NCI-H526 (cell line): ENCODE results near the gene ANKRD17.
"Not testable (repeated sequence)": the region's sequence is repeated elsewhere in the genome, so short reads cannot be mapped to it uniquely, and the experiment has no call there.

Experiments
- DNase-seq, 2 experiments: peaks; one replicate each; lab custom pipeline; 2025; lab: John Stamatoyannopoulos, UW

The ANKRD17 gene

DNA sequence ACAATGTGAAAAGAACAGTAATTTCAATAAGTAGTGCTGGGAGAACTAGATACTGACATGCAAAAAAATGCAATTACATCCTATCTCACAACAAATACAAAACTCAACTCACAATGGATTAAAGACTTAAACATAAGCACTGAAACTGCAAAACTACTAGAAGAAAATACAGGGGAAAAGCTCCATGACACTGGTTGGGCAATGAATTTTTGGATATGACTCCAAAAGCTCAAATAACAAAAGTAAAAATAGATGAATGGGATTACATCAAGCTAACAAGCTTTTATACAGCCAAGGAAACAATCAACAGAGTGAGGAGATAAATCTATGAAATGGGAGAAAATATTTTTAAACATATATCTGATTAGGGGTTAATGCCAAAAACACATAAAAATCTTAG is 53.1 kb downstream of the ANKRD17 start:
- no peak for DNase-seq

- DNase-seq, result not testable (repeated sequence)
Measured at GRCh38 chr4:73203976-73204375, 54.6 kb downstream of the ANKRD17 start.

- DNase-seq, result no peak
Measured at GRCh38 chr4:73197220-73197619, 61.4 kb downstream of the ANKRD17 start.

DNA sequence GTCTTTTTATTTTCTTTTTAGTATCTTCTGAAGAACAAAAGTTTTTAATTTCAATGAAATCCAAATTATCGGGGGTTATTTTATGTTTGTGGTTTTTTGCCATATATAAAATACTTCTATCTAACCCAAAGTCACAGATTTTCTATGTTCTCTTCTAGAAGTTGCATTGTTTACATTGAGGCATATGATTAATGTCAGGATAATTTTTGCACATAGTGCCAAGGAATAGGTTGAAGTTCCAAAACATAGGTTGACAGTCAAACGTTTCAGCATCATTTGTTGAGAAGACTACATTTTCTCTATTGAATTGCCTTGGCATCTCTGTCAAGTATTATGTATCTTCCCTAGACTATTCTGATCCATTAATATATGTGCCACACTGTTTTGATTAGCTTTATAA is 64.5 kb downstream of the ANKRD17 start:
- no peak for DNase-seq

- DNase-seq, result no peak
Measured at GRCh38 chr4:73193659-73194058, 64.9 kb downstream of the ANKRD17 start.

GRCh38 chr4:73193155-73193554 is 65.4 kb downstream of the ANKRD17 start:
- no peak for DNase-seq

DNA sequence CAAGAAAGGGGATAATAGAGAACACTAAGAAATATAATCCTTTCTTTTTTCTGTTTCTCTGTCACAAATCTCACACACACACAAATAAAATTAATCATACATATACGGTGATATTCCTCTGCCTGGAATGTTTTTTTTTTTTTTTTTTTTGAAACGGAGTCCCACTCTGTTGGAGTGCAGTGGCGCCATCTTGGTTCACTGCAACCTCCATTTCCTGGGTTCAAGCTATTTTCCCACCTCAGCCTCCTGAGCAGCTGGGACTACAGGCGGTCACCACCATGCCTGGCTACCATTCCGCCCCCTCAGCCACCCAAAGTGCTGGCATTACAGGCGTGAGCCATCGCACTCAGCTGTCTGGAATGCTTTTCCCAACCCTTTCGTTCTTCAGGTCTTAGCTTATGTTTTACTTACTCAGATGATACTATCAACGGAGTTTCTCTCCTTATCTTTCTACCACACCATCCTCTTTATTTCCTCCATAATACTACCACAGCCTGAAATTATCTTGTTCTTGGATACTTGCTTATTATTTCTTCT is 69.3 kb downstream of the ANKRD17 start:
- no peak for DNase-seq

GRCh38 chr4:73187325-73187724 is 71.3 kb downstream of the ANKRD17 start:
- DNase-seq, result no peak

DNA sequence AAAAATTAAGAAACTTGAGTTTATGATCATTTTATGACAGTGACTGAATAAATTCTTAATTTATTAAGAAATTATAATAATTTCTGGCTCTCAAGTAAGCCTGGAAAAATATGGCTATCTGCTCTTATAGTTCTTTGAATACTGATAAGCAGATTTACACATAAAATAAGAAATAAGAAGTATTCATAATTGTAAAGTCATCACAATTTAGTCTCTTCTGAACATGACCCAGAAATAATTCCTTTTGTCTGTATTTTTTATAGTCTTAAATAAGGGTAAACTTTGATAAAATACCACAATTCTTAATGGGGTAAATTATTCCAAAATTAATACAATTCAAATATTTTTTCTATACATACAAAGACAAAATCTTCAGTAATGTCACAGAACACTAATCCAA is 72.7 kb downstream of the ANKRD17 start:
- no peak for DNase-seq

GRCh38 chr4:73181231-73181630 is 77.4 kb downstream of the ANKRD17 start:
- no peak for DNase-seq

DNA sequence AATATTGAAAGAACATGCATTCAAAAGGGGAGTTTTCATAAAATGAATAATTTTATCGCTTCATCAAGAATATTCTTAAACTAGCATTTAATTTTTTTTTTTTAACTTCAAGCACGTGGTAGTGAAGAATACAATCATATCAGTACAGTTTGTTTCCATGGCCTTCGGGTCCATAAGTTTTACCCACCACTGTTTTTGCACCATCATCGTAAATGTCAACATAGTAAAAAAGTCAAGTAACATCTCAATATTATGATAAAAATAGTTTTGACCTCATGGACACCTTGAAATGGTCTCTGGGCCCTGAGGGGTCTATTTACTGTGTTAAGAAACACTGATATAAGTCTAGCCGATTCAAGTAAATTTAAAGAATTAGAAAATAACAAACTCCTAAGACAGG is 80.2 kb downstream of the ANKRD17 start:
- no peak for DNase-seq

DNA sequence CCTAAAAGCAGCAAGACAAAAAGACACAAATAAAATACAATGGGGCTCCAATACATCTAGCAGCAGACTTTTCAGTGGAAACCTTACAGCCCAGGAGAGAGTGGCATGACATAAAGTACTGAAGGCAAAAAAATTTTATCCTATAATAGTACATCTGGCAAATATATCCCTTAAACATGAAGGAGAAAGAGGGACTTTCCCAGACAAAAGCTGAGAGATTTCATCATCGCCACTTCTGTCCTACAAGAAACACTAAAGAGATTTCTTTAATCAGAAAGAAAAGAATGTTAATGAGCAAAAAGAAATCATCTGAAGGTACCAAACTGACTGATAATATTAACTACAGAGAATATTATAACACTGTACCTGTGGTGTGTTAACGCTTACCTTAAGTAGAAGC is 86.4 kb downstream of the ANKRD17 start:
- DNase-seq, result no peak

- DNase-seq, result no peak
Measured at GRCh38 chr4:73170518-73171198, 87.9 kb downstream of the ANKRD17 start.

GRCh38 chr4:73166212-73166611 is 92.4 kb downstream of the ANKRD17 start:
- no peak for DNase-seq

GRCh38 chr4:73161527-73162185 is 96.9 kb downstream of the ANKRD17 start:
- no peak for DNase-seq

- DNase-seq, result no peak
Measured at GRCh38 chr4:73156394-73156793, 102.2 kb downstream of the ANKRD17 start.

DNA sequence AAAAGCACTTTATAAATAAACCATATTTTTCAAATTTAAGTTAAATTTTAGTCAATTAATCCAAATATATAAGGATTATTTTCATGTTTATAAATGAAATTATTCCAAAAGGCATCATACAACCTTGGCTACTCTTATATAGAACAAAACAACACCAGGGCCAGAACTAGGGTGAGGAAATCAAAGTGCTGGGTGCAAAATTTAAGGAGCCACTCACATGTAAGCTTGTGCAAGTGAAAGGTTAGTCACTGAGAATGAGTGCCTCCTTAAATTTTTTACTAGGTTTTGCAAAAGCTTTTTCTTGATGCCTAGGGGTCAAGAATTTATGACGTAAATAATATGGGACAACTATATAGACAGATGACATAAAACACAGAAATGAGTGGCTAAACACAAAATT is 105.7 kb downstream of the ANKRD17 start:
- no peak for DNase-seq

DNA sequence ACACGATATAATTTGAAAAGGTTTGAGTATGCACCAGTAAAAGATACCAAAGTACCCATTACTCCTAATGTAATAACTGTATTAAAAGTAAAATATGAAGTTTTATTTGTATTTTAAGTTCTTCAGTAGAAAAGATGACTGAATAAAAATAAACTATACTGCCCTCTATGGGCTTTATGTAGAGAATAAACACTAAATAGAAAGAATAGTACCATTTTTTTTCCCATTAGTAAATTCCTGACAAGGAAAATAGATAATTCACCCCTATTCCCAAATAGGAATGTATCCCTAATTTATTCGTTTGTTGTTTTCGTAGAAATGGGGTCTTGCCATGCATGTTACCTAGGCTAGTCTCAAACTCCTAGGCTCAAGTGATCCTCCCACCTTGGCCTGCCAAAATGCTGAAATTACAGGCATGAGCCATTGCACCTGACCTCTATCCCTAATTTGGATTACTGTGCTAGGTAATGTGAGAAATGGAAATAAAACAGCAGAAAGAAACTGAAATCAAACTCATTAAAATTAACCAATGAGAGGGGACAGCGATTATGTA is 115.5 kb downstream of the ANKRD17 start:
- no peak for DNase-seq

DNA sequence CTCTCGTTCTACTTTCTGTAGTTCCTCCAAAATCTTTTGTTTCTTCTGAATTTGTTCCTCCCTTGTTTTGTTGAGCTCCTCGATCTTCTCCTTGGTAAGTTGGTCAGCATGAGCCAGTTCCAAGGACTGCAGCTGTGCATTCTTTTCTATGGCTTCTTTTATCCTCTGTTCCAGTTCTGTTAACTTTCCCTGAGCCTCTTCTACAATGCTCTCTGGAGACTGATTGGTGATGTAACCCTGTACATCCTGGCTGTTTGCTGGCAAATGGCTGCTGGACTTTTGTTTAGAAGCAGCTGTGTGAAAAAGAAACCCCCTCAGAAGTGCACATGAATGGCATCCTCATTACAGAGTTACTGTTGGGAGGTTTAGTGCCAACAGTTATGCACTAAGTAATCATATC is 118.6 kb downstream of the ANKRD17 start:
- no peak for DNase-seq

DNA sequence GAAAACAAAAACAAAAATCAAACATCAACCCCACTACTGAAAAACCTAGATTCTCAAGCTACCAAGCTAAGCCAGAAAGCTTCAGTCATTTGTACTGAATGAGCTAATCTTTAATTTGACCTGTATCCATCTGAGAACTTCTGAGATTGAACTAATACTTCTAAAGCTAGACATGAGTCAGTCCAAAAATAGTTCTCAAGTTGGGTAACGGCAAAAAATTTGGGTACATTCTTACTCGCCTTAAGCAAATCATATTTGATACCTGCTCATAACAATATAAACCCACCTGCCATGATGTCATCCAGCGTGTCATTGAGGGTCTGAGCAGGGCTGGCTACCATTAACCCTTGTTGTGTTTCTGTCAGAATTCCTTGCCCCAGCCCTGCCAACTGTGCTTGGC is 119.4 kb downstream of the ANKRD17 start:
- no peak for DNase-seq

- DNase-seq, result no peak
Measured at GRCh38 chr4:73137121-73137520, 121.5 kb downstream of the ANKRD17 start.

DNA sequence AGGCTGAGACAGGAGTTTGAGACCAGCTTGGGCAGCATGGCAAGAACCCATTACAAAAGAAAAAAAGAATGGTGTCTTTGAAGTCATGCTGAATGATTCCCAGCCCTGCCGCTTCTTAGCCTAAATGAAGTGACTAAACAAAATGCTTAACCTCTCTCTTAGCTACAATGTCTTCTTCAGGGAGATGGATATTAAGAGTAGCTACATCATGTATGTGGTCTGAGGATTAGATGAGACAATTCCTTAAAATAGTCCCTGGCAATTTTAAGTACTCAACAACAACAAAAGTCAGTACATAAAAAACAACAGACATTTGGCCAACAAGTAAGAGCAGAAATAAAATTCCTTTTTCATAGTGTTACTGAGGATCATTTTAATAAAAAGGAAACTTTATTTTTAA is 124.8 kb downstream of the ANKRD17 start:
- no peak for DNase-seq

GRCh38 chr4:73131281-73131680 is 127.3 kb downstream of the ANKRD17 start:
- no peak for DNase-seq
